HepG2 (cell line): ENCODE measurements around the gene CNTFR. TPM values are rescaled to one million over a fixed set of nuclear protein-coding genes. Genes with fewer than 3 reads are reported as not detected.
A peak's percentile ranks its signal among the peaks of the same experiment; 100 is the strongest.

Experiments
- BCL3 ChIP-seq: sonication (generic); formaldehyde crosslinking; IDR thresholded peaks from 2 replicates; pipeline ENCODE4 v1.5.1; 2020; ENCODE audit warnings: mild to moderate bottlenecking, missing genetic modification reagents, moderate library complexity
- FOXP1 ChIP-seq, 2 experiments: fragments of 450-650 bp in 1 of 2; IDR thresholded peaks; 2 replicates each; pipeline ENCODE4 v1.6.1; 2017 to 2018; ENCODE audit warnings: antibody characterized with exemption in 1 of 2
- HDAC1 ChIP-seq: sonication (generic); formaldehyde crosslinking; IDR thresholded peaks from 2 replicates; pipeline ENCODE4 v1.5.1; 2020; ENCODE audit warnings: mild to moderate bottlenecking, missing genetic modification reagents
- HMG20A ChIP-seq: IDR thresholded peaks from 2 replicates; pipeline ENCODE4 v1.6.1; 2016; ENCODE audit warnings: borderline replicate concordance
- HOXA5 ChIP-seq: sonication (generic); formaldehyde crosslinking; IDR thresholded peaks from 2 replicates; pipeline ENCODE4 v1.4.0; 2020; ENCODE audit warnings: missing genetic modification reagents
- KLF9 ChIP-seq: IDR thresholded peaks from 2 replicates; pipeline ENCODE4 v1.6.1; 2016; ENCODE audit warnings: low read depth
- POLR2AphosphoS2 ChIP-seq: IDR thresholded peaks from 2 replicates; pipeline ENCODE4 v1.6.1; 2011; ENCODE audit warnings: low read depth, low read length, improper control_type of control experiment
- RFX3 ChIP-seq: IDR thresholded peaks from 2 replicates; pipeline ENCODE4 v1.6.1; 2016; ENCODE audit warnings: missing biosample characterization, missing genetic modification reagents
- RXRA ChIP-seq: sonication (generic); formaldehyde crosslinking; IDR thresholded peaks from 2 replicates; pipeline ENCODE4 v1.5.1; 2020; ENCODE audit warnings: missing genetic modification reagents
- SKIL ChIP-seq: sonication (generic); formaldehyde crosslinking; IDR thresholded peaks from 2 replicates; pipeline ENCODE4 v1.8.0; 2022; ENCODE audit warnings: missing genetic modification reagents, mild to moderate bottlenecking, moderate library complexity, borderline replicate concordance
- SNAPC4 ChIP-seq: sonication (generic); formaldehyde crosslinking; IDR thresholded peaks from 2 replicates; pipeline ENCODE4 v1.4.0; 2020; ENCODE audit warnings: mild to moderate bottlenecking, missing genetic modification reagents
- SP5 ChIP-seq: IDR thresholded peaks from 2 replicates; pipeline ENCODE4 v1.6.1; 2016; ENCODE audit warnings: low read depth, borderline replicate concordance
- SYNCRIP ChIP-seq: fragments of 200-400 bp; formaldehyde crosslinking; IDR thresholded peaks from 2 replicates; pipeline ENCODE4 v1.6.1; 2018; ENCODE audit warnings: mild to moderate bottlenecking, low read depth, low read length; ENCODE audit not compliant: insufficient read depth
- ZNF331 ChIP-seq: sonication (generic); formaldehyde crosslinking; IDR thresholded peaks from 2 replicates; pipeline ENCODE4 v1.4.0; 2020; ENCODE audit warnings: missing genetic modification reagents
- polyA plus RNA-seq, 8 experiments: library from polyadenylated mRNA; depleted of rRNA in 3 of 8; stranded (reverse) in 7 of 8; unstranded in 1 of 8; fragments of >200 nt; fragmentation: Illumina TruSeq in 4 of 8; extraction: Trizol in 4 of 8; gene quantifications; 2 replicates each; pipeline versions ENCODE4 v1.2.1 to v1.2.3, GENCODE V29; 2011 to 2016; ENCODE audit warnings: low read depth in 4 of 8, missing spikeins in 1 of 8, mixed read lengths in 1 of 8; ENCODE audit not compliant: insufficient read depth in 1 of 8
- total RNA-seq, 5 experiments: library from RNA; depleted of rRNA; stranded (reverse); fragments of >200 nt; fragmentation: Illumina TruSeq; extraction: Trizol; gene quantifications; 2 replicates each; pipeline ENCODE4 v1.2.3, GENCODE V29; 2016; ENCODE audit warnings: low read depth in 1 of 5
- TF ChIP-seq, protein P1 (sequence below): IDR thresholded peaks from 2 replicates; pipeline ENCODE4 v1.6.1; 2018; ENCODE audit warnings: missing genetic modification reagents
- TF ChIP-seq, protein P2 (sequence below), 2 experiments: fragments of 450-650 bp in 1 of 2; sonication (generic) in 1 of 2; formaldehyde crosslinking; IDR thresholded peaks; 2 replicates each; pipeline versions ENCODE4 v1.5.0 to v1.8.0; 2020 to 2022; ENCODE audit warnings: mild to moderate bottlenecking in 1 of 2, missing genetic modification reagents in 1 of 2

CNTFR gene
- total and polyA plus RNA-seq, 2 of the 13 experiments (the other 11 are each of a cell fraction or from before 2014, with no cell fraction given), result not detected

DNA sequence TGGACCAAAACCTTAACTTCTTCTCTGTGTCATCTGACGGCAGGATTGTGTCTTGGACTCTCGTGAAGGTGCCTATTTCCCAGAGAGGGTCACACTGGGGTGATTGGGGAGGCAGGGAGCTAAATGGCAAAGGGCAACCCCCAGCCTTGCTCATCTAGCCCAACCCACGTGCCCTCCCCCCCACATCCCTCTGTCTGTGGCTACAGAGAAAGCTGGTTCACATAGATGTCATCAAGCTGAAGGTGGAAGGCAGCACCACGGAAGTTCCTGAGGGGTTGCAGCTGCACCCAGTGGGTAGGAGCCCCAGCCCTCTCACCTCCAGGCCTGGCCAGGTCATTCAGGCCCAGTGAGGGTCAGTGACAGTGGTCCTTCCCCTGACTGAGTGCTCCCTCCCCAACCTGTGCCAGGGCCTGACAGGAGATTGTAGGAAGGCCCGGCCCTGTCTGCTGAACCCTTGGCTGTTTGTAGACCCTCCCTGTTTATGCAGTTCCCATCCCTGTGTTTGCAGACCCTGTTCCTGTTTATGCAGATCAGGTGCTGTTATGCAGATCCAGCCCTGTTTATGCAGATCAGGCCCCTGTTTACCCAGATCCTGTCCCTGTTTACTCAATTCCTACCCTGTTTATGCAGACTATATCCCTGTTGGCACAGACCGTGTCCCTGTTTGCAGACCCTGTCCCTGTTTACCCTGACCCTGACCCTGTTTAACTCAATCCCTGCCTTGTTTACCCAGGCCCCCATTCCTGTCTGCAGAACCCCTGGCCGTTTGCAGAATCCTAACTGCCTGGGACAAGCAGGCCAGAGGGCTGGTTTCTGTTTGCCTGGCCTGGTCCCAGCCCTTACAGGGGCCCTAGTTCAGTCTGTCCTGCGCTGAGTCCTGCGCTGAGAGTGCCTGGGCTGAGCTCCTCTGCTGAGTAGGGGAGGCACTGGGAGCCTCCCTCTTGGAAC, 77.1 kb downstream of the CNTFR start (continued):
- TF ChIP-seq, protein P1, sequence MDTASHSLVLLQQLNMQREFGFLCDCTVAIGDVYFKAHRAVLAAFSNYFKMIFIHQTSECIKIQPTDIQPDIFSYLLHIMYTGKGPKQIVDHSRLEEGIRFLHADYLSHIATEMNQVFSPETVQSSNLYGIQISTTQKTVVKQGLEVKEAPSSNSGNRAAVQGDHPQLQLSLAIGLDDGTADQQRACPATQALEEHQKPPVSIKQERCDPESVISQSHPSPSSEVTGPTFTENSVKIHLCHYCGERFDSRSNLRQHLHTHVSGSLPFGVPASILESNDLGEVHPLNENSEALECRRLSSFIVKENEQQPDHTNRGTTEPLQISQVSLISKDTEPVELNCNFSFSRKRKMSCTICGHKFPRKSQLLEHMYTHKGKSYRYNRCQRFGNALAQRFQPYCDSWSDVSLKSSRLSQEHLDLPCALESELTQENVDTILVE (CRISPR knock-in tag), result peak; percentile 31; the same call in 1 of the 2 replicates
- peak; percentile 84 for TF ChIP-seq HMG20A
- TF ChIP-seq POLR2AphosphoS2, result no peak
- TF ChIP-seq RFX3, result no peak
- TF ChIP-seq RXRA (CRISPR knock-in tag), result peak; percentile 79; the same call in 1 of the 2 replicates
- peak; percentile 83 for TF ChIP-seq SNAPC4 (CRISPR knock-in tag)
- peak; percentile 80 for TF ChIP-seq FOXP1 (IDR thresholded peaks at IDR 0.05)
- TF ChIP-seq FOXP1 (CRISPR knock-in tag; IDR thresholded peaks at IDR 0.05), result peak; percentile 97
- peak; percentile 83 for TF ChIP-seq HDAC1 (CRISPR knock-in tag)
- TF ChIP-seq SYNCRIP, result no peak
- TF ChIP-seq KLF9 (CRISPR knock-in tag), result no peak
- TF ChIP-seq HOXA5 (CRISPR knock-in tag), result 0 out of 2 replicates have a peak, but pooled peaks have one; percentile 46
- TF ChIP-seq SP5, result 0 out of 2 replicates have a peak, but pooled peaks have one; percentile 15
- TF ChIP-seq ZNF331 (CRISPR knock-in tag), result 0 out of 2 replicates have a peak, but pooled peaks have one; percentile 22
- no peak for TF ChIP-seq BCL3 (CRISPR knock-in tag)
- TF ChIP-seq, protein P2, sequence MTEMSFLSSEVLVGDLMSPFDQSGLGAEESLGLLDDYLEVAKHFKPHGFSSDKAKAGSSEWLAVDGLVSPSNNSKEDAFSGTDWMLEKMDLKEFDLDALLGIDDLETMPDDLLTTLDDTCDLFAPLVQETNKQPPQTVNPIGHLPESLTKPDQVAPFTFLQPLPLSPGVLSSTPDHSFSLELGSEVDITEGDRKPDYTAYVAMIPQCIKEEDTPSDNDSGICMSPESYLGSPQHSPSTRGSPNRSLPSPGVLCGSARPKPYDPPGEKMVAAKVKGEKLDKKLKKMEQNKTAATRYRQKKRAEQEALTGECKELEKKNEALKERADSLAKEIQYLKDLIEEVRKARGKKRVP (CRISPR knock-in tag; IDR thresholded peaks at IDR 0.05), result peak in 1 of 2 experiments; percentile 57; a peak in 1 of 4 replicates
- peak; percentile 91 for TF ChIP-seq SKIL (CRISPR knock-in tag)
